Measurements from ENCODE around the gene NRM. TPM values are rescaled to one million over a fixed set of nuclear protein-coding genes. Genes with fewer than 3 reads are reported as not detected.
"Not testable (repeated sequence)": the region's sequence is repeated elsewhere in the genome, so short reads cannot be mapped to it uniquely, and the experiment has no call there.

Gene NRM
- total RNA-seq, 1 experiment from 2014 or later = 5.3 TPM

DNA sequence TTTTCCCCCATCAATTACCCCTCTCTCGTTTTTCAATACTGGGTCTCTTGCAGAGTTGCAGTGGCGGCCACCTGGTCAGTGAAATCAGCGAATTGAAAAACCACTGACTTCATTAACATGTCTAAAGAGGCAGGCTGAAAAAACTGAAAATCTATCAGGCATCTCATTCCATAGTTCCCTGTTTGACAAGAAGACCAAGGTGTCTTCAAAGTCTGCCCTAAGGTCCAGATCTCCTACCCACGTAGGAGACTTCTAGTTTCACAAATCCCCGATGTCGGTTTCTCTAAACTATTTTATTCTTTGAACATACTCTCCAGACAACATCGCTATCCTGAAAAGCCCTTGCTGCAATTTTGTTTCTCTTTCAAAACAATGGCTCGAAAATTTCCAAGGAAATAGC, 28.6 kb upstream of the NRM start:
- POLR2A ChIA-PET = interaction anchor here (0.7 to 13.6 kb wide), 20 partner anchors 9 to 822 kb away, joined by 3 to 477 read pairs (median 5); partner anchors contain the start of genes ABCF1, C6orf136, DDR1 and DHX16
- no TSS peak for BruUV-seq (replicated peaks)

GRCh38 chr6:30717845-30718720, 27.3 kb upstream of the NRM start:
- H3K9me3 Mint-ChIP-seq (ENCODE audit: unreplicated experiment); DNase-seq (ENCODE audit: unreplicated experiment); H3K27me3 Mint-ChIP-seq (ENCODE audit: insufficient read depth, unreplicated experiment): not testable (repeated sequence)
- peaks cover 38% of the 10 kb centered on the region for H3K4me1 Mint-ChIP-seq (ENCODE audit: insufficient read depth, unreplicated experiment)
- peaks cover 58% of the 10 kb centered on the region for H3K36me3 Mint-ChIP-seq (ENCODE audit: insufficient read depth, unreplicated experiment)
- ChIA-PET CTCF (interaction anchor here (0.6 to 20.7 kb wide), 9 partner anchors 11 to 362 kb away, joined by 3 to 537 read pairs (median 3); partner anchors contain the start of gene DHX16), POLR2A (interaction anchor here (0.8 to 13.6 kb wide), 20 partner anchors 10 to 166 kb away, joined by 3 to 477 read pairs (median 8); partner anchors contain the start of genes ABCF1, DDR1, DHX16 and MRPS18B)
- H3K27ac Mint-ChIP-seq (ENCODE audit: low read depth, unreplicated experiment) = peak overlapping the region; percentile 94
- intact Hi-C loops (cut with micrococcal nuclease) = loop anchor here (1.0 kb wide), 1 partner anchor 32 kb away; the partner anchor contains the start of gene PPP1R18
- TSS peak; percentile 46 for BruUV-seq (replicated peaks)
- H3K4me3 Mint-ChIP-seq (ENCODE audit: unreplicated experiment) = peak overlapping the region; percentile 88

More for the DNA sequence above, 28.6 kb upstream of the NRM start:
- CTCF ChIA-PET = interaction anchor here (0.7 to 20.7 kb wide), 5 partner anchors 28 to 102 kb away, joined by 3 to 537 read pairs (median 4); partner anchors contain the start of genes DHX16 and MRPS18B
- intact Hi-C loops (cut with micrococcal nuclease) = no loop called here
- Mint-ChIP-seq H3K36me3 (ENCODE audit: insufficient read depth, unreplicated experiment) (peaks cover 64% of the 10 kb centered on the region), H3K4me1 (ENCODE audit: insufficient read depth, unreplicated experiment) (peaks cover 50% of the 10 kb centered on the region), H3K4me3 (ENCODE audit: unreplicated experiment) (peak overlapping the region; percentile 86), H3K27ac (ENCODE audit: low read depth, unreplicated experiment) (peak overlapping the region; percentile 92), H3K9me3 (ENCODE audit: unreplicated experiment) (no peaks in the 10 kb centered on the region), H3K27me3 (ENCODE audit: insufficient read depth, unreplicated experiment) (no peaks in the 10 kb centered on the region)
- no peak for TF ChIP-seq CTCF (IDR thresholded peaks at IDR 0.05; ENCODE audit: unreplicated experiment)
- no peak for DNase-seq (ENCODE audit: unreplicated experiment)

DNA sequence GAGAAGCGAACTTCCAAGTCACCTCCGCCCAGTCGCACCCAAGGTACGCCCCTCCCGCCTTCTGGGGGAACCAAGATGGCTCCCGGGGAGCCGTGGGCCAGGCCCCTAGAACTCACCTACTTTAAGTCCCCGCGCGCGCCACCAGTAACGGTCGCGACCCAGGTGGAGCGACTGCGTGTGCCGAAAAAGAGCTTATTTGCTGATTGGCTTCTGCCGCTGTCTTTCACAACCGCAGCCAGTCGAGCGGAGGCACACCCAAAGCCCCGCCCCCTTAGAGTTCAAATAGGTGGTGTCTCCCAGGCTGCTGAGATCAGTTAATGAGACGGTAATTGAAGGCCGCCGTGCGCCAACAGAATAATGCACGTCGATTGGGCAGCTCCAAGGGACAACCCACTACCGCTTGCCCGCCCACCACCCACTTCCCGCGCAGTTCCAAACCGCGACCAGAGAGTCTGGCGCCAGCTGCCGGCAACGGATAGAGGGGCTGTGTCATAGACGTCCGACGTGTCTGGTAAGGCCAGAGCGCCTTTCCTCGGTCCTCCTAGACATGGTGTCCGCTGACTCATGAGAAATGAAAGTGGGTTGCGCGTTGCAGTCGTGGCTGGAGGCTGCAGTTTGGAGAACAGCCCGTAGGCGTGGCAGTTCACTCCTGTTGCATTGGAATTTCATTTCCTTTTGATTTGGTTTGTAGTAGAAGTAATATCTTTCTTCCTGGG, 26.5 kb upstream of the NRM start, which contains the start of gene MDC1:
TSS of gene MDC1 (minus strand) at position 153 of the 716 bp plus-strand sequence. CDS start 2,106 bp downstream, outside the sequence.
- intact Hi-C loops (cut with micrococcal nuclease) = loop anchor here (1.0 kb wide), 1 partner anchor 31 kb away; the partner anchor contains the start of gene PPP1R18
- no peaks in the 10 kb centered on the region for H3K9me3 Mint-ChIP-seq (ENCODE audit: unreplicated experiment)
- H3K36me3 Mint-ChIP-seq (ENCODE audit: insufficient read depth, unreplicated experiment) = peaks cover 56% of the 10 kb centered on the region
- H3K4me1 Mint-ChIP-seq (ENCODE audit: insufficient read depth, unreplicated experiment) = peaks cover 38% of the 10 kb centered on the region
- CTCF ChIA-PET = interaction anchor here (0.7 to 20.7 kb wide), 6 partner anchors 10 to 160 kb away, joined by 3 to 537 read pairs (median 4); partner anchors contain the start of gene DHX16
- H3K4me3 Mint-ChIP-seq (ENCODE audit: unreplicated experiment) = peak within 1 kb of the TSS; percentile 88
- BruUV-seq (replicated peaks) = no TSS peak
- POLR2A ChIA-PET = interaction anchor here (0.6 to 13.6 kb wide), 21 partner anchors 10 to 408 kb away, joined by 3 to 477 read pairs (median 7); partner anchors contain the start of genes DDR1, DHX16, IER3 and MRPS18B
- no peaks in the 10 kb centered on the region for H3K27me3 Mint-ChIP-seq (ENCODE audit: insufficient read depth, unreplicated experiment)
- peak; percentile 100 for DNase-seq (ENCODE audit: unreplicated experiment)
- no peak for TF ChIP-seq CTCF (IDR thresholded peaks at IDR 0.05; ENCODE audit: unreplicated experiment)
- peak within 1 kb of the TSS; percentile 94 for H3K27ac Mint-ChIP-seq (ENCODE audit: low read depth, unreplicated experiment)

DNA sequence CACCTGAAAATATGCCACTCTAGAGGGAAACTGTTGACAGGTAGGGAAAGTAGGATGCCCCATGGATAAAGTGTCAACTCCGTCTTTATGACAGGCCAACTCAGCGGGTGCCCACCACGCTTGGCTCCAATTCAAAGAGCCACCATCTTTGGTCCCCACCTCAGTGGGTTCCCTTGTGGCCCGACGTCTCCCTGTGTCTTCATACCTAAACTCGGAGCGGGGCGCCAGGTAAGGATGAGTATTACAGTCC, 26.0 kb upstream of the NRM start:
- peaks cover 56% of the 10 kb centered on the region for H3K36me3 Mint-ChIP-seq (ENCODE audit: insufficient read depth, unreplicated experiment)
- no peaks in the 10 kb centered on the region for H3K9me3 Mint-ChIP-seq (ENCODE audit: unreplicated experiment)
- TF ChIP-seq CTCF (IDR thresholded peaks at IDR 0.05; ENCODE audit: unreplicated experiment) = no peak
- intact Hi-C loops (cut with micrococcal nuclease) = loop anchor here (1.0 kb wide), 1 partner anchor 31 kb away; the partner anchor contains the start of gene PPP1R18
- DNase-seq (ENCODE audit: unreplicated experiment) = no peak
- H3K27me3 Mint-ChIP-seq (ENCODE audit: insufficient read depth, unreplicated experiment) = no peaks in the 10 kb centered on the region
- H3K27ac Mint-ChIP-seq (ENCODE audit: low read depth, unreplicated experiment) = peak overlapping the region; percentile 94
- peaks cover 37% of the 10 kb centered on the region for H3K4me1 Mint-ChIP-seq (ENCODE audit: insufficient read depth, unreplicated experiment)
- TSS peak; percentile 57 for BruUV-seq (replicated peaks)
- H3K4me3 Mint-ChIP-seq (ENCODE audit: unreplicated experiment) = peak overlapping the region; percentile 88
- ChIA-PET CTCF (interaction anchor here (0.7 to 20.7 kb wide), 4 partner anchors 10 to 105 kb away, joined by 3 to 537 read pairs (median 4); partner anchors contain the start of gene DHX16), POLR2A (interaction anchor here (0.6 to 13.6 kb wide), 19 partner anchors 9 to 167 kb away, joined by 3 to 477 read pairs (median 8); partner anchors contain the start of genes DDR1, DHX16, IER3 and MRPS18B)

Data from MCF 10A (cell line).